ENCODE results near the gene PCNX4. TPM values are rescaled to one million over a fixed set of nuclear protein-coding genes. Genes with fewer than 3 reads are reported as not detected.

Gene PCNX4
- total RNA-seq, 1 donor from 2014 or later, result 36.8 TPM

DNA sequence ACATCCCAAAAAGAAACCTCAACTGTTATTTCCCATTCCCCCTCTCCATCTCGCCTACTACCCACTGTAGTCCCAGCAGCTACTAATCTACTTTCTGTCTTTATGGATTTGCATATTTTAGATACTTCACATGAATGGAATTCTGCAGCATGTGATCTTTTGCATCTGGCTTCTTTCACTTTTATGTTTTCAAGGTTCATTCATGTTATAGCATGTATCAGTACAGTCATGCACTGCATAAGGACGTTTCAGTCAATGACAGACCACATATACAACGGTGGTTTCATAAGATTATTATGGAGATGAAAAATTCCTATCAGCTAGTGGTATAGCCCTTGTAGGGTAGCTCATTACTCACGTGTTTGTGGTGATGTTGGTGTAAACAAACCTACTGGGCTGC is 24.5 kb downstream of the PCNX4 start:
- intact Hi-C loops (cut with micrococcal nuclease), result no loop called here
- peaks cover 15% of the 10 kb centered on the region for H3K4me1 ChIP-seq
- DNase-seq, result no peak
- H3K36me3 ChIP-seq, result peaks cover 61% of the 10 kb centered on the region
- H3K27me3 ChIP-seq (ENCODE audit: low read depth), result no peaks in the 10 kb centered on the region
- no peak for TF ChIP-seq CTCF (IDR thresholded peaks at IDR 0.05; ENCODE audit: borderline replicate concordance)
- H3K9me3 ChIP-seq (replicated peaks), result no peaks in the 10 kb centered on the region
- no peak overlapping the region for H3K4me3 ChIP-seq
- H3K27ac ChIP-seq (replicated peaks), result no peak overlapping the region

GRCh38 chr14:60125918-60126317 is 34.2 kb downstream of the PCNX4 start:
- H3K4me3 ChIP-seq, result no peak overlapping the region
- no peak for TF ChIP-seq CTCF (IDR thresholded peaks at IDR 0.05; ENCODE audit: borderline replicate concordance)
- no peaks in the 10 kb centered on the region for H3K9me3 ChIP-seq (replicated peaks)
- peaks cover 84% of the 10 kb centered on the region for H3K36me3 ChIP-seq
- no peak overlapping the region for H3K27ac ChIP-seq (replicated peaks)
- H3K27me3 ChIP-seq (ENCODE audit: low read depth), result no peaks in the 10 kb centered on the region
- no peak for DNase-seq
- H3K4me1 ChIP-seq, result no peaks in the 10 kb centered on the region
- intact Hi-C loops (cut with micrococcal nuclease), result no loop called here

- H3K4me3 ChIP-seq, result no peak overlapping the region
- no peak for TF ChIP-seq CTCF (IDR thresholded peaks at IDR 0.05; ENCODE audit: borderline replicate concordance)
These were observed 41.8 kb downstream of the PCNX4 start for GRCh38 chr14:60133487-60133886.

GRCh38 chr14:60134702-60135101 is 43.0 kb downstream of the PCNX4 start:
- H3K9me3 ChIP-seq (replicated peaks), result no peaks in the 10 kb centered on the region
- H3K27ac ChIP-seq (replicated peaks), result no peak overlapping the region
- no peaks in the 10 kb centered on the region for H3K27me3 ChIP-seq (ENCODE audit: low read depth)
- intact Hi-C loops (cut with micrococcal nuclease), result no loop called here
- DNase-seq, result no peak
- H3K4me1 ChIP-seq, result no peaks in the 10 kb centered on the region
- H3K36me3 ChIP-seq, result peaks cover 8% of the 10 kb centered on the region
- TF ChIP-seq CTCF (IDR thresholded peaks at IDR 0.05; ENCODE audit: borderline replicate concordance), result no peak
- no peak overlapping the region for H3K4me3 ChIP-seq

More at GRCh38 chr14:60133487-60133886, 41.8 kb downstream of the PCNX4 start:
- no peak overlapping the region for H3K27ac ChIP-seq (replicated peaks)
- no peaks in the 10 kb centered on the region for H3K9me3 ChIP-seq (replicated peaks)
- peaks cover 17% of the 10 kb centered on the region for H3K36me3 ChIP-seq
- intact Hi-C loops (cut with micrococcal nuclease), result no loop called here
- H3K27me3 ChIP-seq (ENCODE audit: low read depth), result no peaks in the 10 kb centered on the region
- no peaks in the 10 kb centered on the region for H3K4me1 ChIP-seq
- no peak for DNase-seq

DNA sequence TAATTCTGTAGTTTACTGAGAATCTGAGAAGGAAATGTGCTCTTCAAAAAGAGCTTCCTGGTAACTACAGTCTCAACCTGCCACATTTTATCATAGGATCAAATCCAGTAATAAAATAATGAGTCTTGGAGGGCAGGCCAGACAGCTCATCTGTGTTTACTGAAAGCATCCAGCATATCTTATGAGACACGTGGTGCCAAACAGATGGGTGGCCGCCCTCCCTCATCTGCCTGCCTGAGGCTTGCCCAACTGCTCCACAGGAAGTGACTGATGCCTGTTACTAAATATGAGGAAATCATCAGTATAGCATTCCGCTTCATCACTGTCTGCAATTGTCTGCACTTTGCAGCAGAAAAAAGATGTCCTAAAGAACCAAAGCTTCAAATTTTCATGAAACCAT is 60.0 kb downstream of the PCNX4 start:
- peaks cover 60% of the 10 kb centered on the region for H3K36me3 ChIP-seq
- intact Hi-C loops (cut with micrococcal nuclease), result no loop called here
- DNase-seq, result peak; percentile 62
- peak overlapping the region; percentile 42 for H3K27ac ChIP-seq (replicated peaks)
- TF ChIP-seq CTCF (IDR thresholded peaks at IDR 0.05; ENCODE audit: borderline replicate concordance), result no peak
- no peak overlapping the region for H3K4me3 ChIP-seq
- H3K27me3 ChIP-seq (ENCODE audit: low read depth), result no peaks in the 10 kb centered on the region
- H3K9me3 ChIP-seq (replicated peaks), result no peaks in the 10 kb centered on the region
- peaks cover 34% of the 10 kb centered on the region for H3K4me1 ChIP-seq

DNA sequence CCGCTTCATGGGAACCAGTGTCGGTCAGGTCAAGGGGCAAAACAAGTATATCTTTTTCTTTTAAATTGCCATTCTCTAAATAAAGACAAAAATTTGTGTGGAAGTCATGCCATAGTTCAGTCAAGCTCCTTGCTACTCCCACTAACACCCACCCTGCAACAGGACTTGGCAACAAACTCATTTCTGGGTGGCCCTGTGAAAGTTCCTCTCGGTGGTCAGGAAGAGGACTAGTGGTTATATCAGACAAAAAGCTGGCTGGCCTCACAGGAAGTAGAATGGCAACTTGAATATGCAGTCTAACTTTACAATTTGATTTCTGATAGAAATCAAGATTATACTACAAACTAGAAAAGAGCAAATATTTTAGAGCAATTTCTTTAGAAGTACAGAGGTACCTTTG is 62.3 kb downstream of the PCNX4 start:
- intact Hi-C loops (cut with micrococcal nuclease), result no loop called here
- Histone ChIP-seq H3K4me3 (no peak overlapping the region), H3K27me3 (ENCODE audit: low read depth) (no peaks in the 10 kb centered on the region), H3K9me3 (replicated peaks) (no peaks in the 10 kb centered on the region), H3K27ac (replicated peaks) (peak overlapping the region; percentile 31), H3K4me1 (peaks cover 44% of the 10 kb centered on the region), H3K36me3 (peaks cover 43% of the 10 kb centered on the region)
- no peak for DNase-seq
- no peak for TF ChIP-seq CTCF (IDR thresholded peaks at IDR 0.05; ENCODE audit: borderline replicate concordance)

Data from left ventricle myocardium inferior (tissue), 1 donor.